NCI-H2196 (cell line): ENCODE measurements around the gene SLC44A1.

Experiments used
- DNase-seq: peaks from one replicate; lab custom pipeline; 2025; ENCODE audit not compliant: unreplicated experiment; lab: John Stamatoyannopoulos, UW

The SLC44A1 gene

GRCh38 chr9:105421154-105421553 is 176.7 kb downstream of the SLC44A1 start:
- DNase-seq = no peak

- DNase-seq = no peak
Measured at GRCh38 chr9:105421864-105422263, 177.4 kb downstream of the SLC44A1 start.

DNA sequence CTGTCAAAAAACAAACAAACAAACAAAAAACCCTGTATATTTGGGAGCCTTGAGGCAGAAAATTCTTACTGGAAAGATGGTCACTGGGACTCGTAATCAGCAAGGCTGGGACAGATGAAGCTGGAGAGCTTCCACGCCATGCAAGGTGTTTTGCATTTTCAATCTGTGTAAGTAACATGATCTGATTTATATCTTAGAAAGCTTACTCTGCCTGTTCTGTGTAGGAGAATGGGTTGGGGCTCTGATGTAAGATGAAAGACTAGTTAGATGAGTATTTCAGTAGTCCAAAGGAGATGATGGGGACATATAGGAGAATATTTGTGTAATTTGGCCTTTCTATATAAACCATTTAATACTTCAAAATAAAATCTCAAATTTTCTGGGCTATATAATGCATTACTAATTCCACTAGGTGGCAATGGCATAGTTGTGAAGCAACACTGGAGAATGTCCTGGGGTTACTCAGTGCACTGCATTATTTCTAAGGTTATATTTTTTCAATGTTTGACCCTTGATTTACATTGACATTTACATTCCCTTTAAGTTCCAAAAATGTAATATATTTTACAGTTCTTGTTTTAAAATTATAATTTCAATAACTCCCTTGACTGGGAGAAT is 181.5 kb downstream of the SLC44A1 start:
- no peak for DNase-seq

DNA sequence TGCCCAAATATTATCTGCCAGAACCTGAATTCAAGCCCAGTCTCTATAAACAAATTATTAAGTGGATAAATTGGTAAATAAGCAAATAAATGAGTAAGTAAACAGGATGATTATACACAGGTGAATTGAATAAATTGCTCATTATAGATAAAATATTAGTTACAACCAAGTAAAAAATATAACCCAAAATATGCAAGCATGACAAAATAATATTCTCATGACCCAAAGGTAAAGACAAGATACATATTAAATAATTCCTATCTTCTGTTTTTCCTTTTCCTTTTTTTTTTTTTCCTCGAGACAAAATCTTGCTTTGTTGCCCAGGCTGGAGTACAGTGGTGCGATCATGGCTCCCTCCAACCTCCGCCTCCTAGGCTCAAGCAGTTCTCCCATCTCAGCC is 182.2 kb downstream of the SLC44A1 start:
- no peak for DNase-seq

DNA sequence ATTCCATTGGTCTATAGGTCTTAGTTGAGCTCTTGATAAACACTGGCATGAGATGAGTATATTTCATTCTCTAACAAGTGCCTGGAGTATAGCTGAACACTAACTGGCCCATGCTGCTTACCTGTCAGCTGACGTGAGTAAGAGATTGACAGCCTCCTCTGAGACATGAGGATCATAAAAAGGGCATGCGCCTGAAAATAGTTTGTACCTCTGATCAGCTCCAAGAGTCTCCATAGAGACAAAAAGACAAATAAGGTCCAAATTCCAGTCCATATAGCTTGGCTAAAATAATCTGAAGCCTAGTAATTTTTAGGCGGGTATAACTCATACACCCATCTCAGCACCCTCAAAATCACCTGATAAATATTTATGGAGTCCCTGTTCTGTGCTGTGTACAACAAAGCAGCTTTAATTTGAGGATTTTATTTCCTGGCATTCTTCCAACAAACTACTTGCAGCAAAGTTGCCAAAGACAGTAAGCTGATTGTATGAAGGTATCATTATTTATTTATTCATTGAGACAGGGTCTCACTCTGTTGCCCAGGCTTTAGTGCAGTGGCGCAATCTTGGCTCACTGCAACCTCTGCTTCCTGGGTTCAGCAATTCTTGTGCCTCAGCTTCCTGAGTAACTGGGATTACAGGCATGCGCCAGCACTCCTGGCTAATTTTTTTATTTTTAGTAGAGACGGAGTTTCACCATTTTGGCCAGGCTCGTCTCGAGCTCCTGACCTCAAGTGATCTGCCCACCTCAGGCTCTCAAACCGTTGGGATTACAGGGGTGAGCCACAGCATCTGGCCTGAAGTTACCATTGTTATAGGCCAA is 187.2 kb downstream of the SLC44A1 start:
- no peak for DNase-seq

DNA sequence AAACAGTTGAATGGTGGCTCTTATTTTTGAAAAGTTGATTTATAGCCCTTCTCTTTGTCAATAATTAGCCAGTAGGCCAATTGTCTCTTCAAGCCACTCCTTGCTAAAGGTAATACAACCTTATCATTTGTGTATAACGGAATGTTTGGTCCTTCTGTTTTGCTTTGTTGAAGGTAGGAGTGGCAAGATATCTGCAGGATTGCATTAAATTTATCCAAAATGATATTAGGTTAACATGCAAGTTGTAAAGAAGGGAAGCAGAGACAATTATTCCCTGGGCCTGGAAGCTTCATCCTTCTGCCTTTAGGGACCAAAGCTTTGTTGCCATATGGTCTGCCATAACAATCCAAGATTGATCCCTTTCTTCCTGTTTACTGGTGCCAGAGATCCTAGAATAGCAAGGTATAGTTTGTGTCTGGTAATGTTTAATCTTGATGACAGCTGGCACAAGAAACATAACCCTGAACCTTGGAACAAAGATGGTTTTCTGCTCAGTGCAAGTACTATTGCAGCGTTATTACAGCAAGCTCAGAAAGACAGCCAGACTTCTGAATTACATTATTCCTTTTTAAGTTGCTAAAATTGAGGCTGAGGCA is 187.9 kb downstream of the SLC44A1 start:
- no peak for DNase-seq

DNA sequence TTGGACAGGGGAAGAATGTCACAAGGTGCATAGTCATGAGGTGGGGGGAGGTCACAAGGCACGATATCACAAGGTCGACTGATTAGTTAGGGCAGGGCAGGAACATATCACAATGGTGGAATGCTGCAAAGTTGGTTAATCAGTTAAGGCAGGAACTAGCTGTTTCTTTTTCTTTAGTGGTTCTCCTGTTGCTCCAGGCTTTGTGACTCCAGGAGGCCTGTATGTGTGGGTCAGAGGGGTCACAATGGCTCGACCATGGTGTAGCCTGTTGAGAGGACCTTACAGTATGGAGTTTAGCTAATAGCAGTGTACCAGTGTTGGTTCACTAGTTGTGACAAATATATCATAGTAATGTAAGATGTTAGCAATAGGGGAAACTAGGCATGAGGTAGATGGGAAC is 191.0 kb downstream of the SLC44A1 start:
- no peak for DNase-seq

DNA sequence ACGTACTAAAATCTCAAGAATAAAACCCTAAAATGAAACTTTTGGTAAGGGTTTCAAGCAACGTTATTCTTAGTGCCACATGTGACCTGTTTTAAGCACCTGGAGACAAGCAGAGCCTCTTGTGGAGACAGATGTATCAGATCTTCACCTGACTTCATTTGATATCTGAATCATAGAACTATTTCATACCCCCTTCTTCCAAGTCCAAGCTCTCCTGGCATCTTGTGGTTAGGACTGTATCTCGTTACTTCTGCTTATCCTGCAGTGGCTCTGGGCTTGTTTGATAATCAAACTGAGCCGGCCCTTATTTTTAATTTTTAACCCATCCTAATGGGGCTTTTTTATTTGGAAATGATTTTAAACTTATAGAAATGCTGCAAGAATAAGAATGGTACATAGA is 192.3 kb downstream of the SLC44A1 start:
- no peak for DNase-seq

- no peak for DNase-seq
Measured at GRCh38 chr9:105437704-105438103, 193.3 kb downstream of the SLC44A1 start.

GRCh38 chr9:105438141-105438806 is 193.8 kb downstream of the SLC44A1 start:
- DNase-seq = no peak

DNA sequence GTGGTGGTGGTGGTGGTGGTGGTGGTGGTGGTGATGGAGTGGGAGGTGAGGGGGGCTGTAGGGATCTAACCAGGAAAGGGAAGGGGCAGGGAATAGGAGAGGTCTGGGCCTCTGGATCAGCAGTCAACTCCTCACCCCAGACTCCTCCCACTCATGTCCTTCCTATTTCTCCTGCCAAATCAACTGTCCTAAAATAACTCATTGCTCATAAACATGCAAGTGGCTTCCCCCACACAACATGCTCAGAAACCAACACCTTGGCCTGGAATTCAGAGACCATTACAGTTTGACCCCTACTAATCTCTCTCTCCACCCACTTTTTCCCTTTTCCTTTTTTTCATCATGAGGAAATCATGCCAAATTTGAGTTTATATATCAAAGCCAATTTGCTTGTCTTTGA is 195.0 kb downstream of the SLC44A1 start:
- no peak for DNase-seq

DNA sequence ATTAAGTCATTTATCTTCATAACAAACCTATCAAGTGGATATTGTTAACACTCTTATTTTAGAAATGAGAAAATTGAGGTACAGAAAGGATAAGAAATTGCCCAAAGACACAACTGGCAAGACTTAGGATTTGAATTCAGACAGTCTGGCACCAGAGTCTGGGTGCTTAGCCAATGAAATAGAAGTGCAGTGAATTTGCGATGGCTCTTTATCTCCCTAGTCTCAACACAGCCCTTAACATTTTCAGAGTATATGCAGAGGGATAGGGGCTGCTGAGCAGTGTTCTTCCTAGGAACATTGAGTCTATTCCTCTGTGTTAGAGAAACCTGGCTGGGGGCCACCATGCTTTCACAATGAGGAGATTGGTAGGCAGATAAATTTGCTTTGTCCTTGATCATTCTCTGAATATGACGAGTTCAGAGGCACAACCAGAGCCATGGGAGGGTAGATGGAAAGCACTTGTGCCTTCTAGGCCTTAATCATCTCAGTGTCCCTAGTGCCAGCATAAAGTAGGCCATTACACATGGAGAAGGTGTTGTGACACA is 197.2 kb downstream of the SLC44A1 start:
- no peak for DNase-seq

- no peak for DNase-seq
Measured at GRCh38 chr9:105443121-105443520, 198.7 kb downstream of the SLC44A1 start.

GRCh38 chr9:105444130-105444529 is 199.7 kb downstream of the SLC44A1 start:
- no peak for DNase-seq

- DNase-seq = no peak
Measured at GRCh38 chr9:105445203-105445881, 200.9 kb downstream of the SLC44A1 start.

DNA sequence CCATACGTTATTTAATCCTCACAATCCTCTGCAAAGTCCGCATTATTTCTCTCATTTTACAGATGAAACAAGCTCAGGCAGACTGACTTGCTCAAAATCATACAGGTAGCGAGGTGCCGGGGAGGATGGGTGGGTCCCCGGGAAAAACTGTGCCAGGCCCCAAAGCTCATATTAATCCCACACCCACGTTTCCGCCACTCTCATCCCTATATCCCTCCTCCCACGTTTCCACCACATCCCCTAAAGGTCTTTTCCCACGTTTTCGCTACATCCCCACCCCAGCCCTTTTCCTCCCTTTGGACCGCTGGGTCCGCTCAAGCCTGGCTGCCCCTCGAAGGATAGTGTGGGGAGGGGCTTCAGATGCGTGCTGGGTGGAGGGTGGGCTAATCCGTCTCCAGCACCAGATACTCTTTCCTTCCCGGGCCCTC is 202.9 kb downstream of the SLC44A1 start:
- DNase-seq = no peak

GRCh38 chr9:105447814-105448812 is 203.7 kb downstream of the SLC44A1 start, which contains the start of gene FSD1L:
Gene FSD1L, plus strand, starts transcription at chr9:105448034. Its CDS starts 187 bp downstream, at chr9:105448221.
- peak; percentile 88 for DNase-seq

DNA sequence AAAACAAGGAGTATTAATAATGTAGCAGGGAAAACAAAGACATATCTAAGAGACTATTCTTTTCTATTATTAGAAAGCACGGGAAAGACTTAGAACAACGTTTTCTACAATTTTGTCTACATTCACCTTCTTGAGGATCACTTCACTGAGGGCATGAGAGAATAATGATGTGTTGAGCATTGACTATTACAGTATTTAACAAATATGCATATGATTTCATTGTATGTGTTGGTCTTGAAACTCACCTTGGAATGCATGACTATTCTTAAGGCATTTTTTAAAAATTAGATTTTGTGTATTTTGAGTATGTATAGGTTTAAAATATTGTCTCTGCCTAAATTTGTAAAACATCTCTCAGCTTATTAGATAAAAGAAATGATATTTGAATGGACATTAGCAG is 204.6 kb downstream of the SLC44A1 start:
- no peak for DNase-seq

DNA sequence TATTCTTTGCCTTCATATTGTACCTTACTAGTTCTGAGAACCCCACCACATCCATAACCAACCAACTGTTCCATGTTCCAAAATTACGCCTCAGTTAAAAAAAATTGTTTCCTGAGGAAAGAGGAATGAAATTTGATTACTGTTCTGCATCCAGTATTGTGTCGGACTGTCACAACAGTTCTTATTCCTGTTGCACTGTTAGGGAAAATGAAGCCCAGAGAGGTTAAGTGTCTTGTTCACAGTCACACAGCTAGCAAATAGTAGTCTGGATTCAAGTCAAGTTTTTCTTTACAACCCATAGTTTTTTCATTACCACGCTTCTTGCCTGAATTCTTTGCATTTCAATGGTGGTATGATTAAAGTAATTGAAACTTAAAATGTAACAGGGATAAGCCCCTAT is 207.7 kb downstream of the SLC44A1 start:
- DNase-seq = no peak
